C4-2B (cell line): ENCODE results near the gene DPRX.

Experiments
- ZFX ChIP-seq: fragments of 450-650 bp; IDR thresholded peaks from 2 replicates; pipeline ENCODE4 v1.6.1; 2017
- TF ChIP-seq, protein P1 (sequence below): fragments of 450-650 bp; conservative IDR thresholded peaks from 2 replicates; pipeline ENCODE4 v1.5.1; 2017; ENCODE audit warnings: mild to moderate bottlenecking

DNA sequence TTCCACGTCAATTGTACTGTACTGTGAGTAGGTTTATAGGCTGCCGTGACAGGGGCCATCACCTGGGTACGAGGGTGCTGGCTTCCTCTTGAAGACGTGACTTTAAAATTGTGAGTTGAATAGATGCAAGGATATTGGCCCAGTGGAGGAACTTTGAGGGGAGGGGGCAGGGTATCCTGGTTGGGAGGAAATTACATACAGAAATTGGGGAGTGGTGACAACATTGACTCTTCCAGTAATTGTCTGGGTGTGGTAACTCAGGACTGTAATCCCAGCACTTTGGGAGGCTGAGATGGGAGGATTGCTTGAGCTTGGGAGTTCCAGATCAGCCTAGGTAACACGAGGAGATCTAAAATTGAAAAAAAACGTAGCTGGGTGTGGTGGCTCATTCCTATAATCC lies 30.4 kb downstream of the DPRX start:
- TF ChIP-seq, protein P1, sequence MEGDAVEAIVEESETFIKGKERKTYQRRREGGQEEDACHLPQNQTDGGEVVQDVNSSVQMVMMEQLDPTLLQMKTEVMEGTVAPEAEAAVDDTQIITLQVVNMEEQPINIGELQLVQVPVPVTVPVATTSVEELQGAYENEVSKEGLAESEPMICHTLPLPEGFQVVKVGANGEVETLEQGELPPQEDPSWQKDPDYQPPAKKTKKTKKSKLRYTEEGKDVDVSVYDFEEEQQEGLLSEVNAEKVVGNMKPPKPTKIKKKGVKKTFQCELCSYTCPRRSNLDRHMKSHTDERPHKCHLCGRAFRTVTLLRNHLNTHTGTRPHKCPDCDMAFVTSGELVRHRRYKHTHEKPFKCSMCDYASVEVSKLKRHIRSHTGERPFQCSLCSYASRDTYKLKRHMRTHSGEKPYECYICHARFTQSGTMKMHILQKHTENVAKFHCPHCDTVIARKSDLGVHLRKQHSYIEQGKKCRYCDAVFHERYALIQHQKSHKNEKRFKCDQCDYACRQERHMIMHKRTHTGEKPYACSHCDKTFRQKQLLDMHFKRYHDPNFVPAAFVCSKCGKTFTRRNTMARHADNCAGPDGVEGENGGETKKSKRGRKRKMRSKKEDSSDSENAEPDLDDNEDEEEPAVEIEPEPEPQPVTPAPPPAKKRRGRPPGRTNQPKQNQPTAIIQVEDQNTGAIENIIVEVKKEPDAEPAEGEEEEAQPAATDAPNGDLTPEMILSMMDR, result no peak
- no peak for TF ChIP-seq ZFX
